Neuronal stem cell (in vitro differentiated cells): ENCODE results near the gene XAB2.
A peak's percentile ranks its signal among the peaks of the same experiment; 100 is the strongest.

Experiments used
- DNase-seq: peaks from one replicate; pipeline ENCODE4 v3.0.0-alpha.2; 2013; ENCODE audit warnings: low spot score
- H2AFZ ChIP-seq: one replicate; pipeline ENCODE4 v1.6.1; 2013; ENCODE audit warnings: mild to moderate bottlenecking, low read length, inconsistent platforms
- H2AK5ac ChIP-seq: 2 replicates; pipeline ENCODE4 v1.6.1; 2013; ENCODE audit warnings: low read depth, mild to moderate bottlenecking, inconsistent platforms, low read length, moderate library complexity, mixed read lengths
- H2BK120ac ChIP-seq: 2 replicates; pipeline ENCODE4 v1.6.1; 2013; ENCODE audit warnings: low read depth, mild to moderate bottlenecking, inconsistent platforms, low read length, moderate library complexity, mixed read lengths
- H2BK12ac ChIP-seq: one replicate; pipeline ENCODE4 v1.6.1; 2013; ENCODE audit warnings: low read length, inconsistent platforms
- H2BK15ac ChIP-seq: 2 replicates; pipeline ENCODE4 v1.6.1; 2013; ENCODE audit warnings: mild to moderate bottlenecking, low read length, inconsistent platforms, mixed read lengths
- H2BK5ac ChIP-seq: one replicate; pipeline ENCODE4 v1.6.1; 2013; ENCODE audit warnings: inconsistent platforms, mild to moderate bottlenecking, low read length, moderate library complexity
- H3K14ac ChIP-seq: one replicate; pipeline ENCODE4 v1.6.1; 2013; ENCODE audit warnings: low read length, inconsistent platforms
- H3K18ac ChIP-seq: 2 replicates; pipeline ENCODE4 v1.6.1; 2013; ENCODE audit warnings: low read length, inconsistent platforms
- H3K23ac ChIP-seq: 2 replicates; pipeline ENCODE4 v1.6.1; 2013; ENCODE audit warnings: low read depth, mild to moderate bottlenecking, mixed read lengths, low read length, inconsistent platforms; ENCODE audit not compliant: poor library complexity
- H3K27ac ChIP-seq: replicated peaks from 3 replicates; pipeline ENCODE4 v1.5.1; 2013; ENCODE audit warnings: low read length, inconsistent platforms
- H3K27me3 ChIP-seq, 3 experiments: 2 replicates each; pipeline ENCODE4 v1.6.1; 2013; ENCODE audit warnings: low read length in 3 of 3, mild to moderate bottlenecking in 2 of 3, inconsistent platforms in 1 of 3, low read depth in 1 of 3, mixed read lengths in 1 of 3, moderate library complexity in 1 of 3; ENCODE audit not compliant: control insufficient read depth in 3 of 3, insufficient read depth in 3 of 3
- H3K36me3 ChIP-seq, 2 donors: replicated peaks in 1 of 2; 2 replicates each; pipeline ENCODE4 v1.6.1; 2013; ENCODE audit warnings: low read length in 2 of 2; ENCODE audit not compliant: control insufficient read depth in 2 of 2, insufficient read depth in 2 of 2
- H3K4ac ChIP-seq: 2 replicates; pipeline ENCODE4 v1.6.1; 2013; ENCODE audit warnings: inconsistent platforms, mild to moderate bottlenecking, low read length, moderate library complexity
- H3K4me1 ChIP-seq, 2 donors: 1 replicate in 1 of 2; 2 replicates in 1 of 2; pipeline ENCODE4 v1.6.1; 2013; ENCODE audit warnings: low read length in 2 of 2, low read depth in 1 of 2; ENCODE audit not compliant: control insufficient read depth in 2 of 2, insufficient read depth in 1 of 2
- H3K4me2 ChIP-seq: one replicate; pipeline ENCODE4 v1.6.1; 2013; ENCODE audit warnings: mild to moderate bottlenecking, low read length, inconsistent platforms; ENCODE audit not compliant: insufficient read depth, poor library complexity, severe bottlenecking
- H3K4me3 ChIP-seq, 2 donors: 2 replicates each; pipeline ENCODE4 v1.5.1; 2013; ENCODE audit warnings: low read length in 2 of 2, mild to moderate bottlenecking in 2 of 2, inconsistent platforms in 1 of 2, moderate library complexity in 1 of 2
- H3K79me1 ChIP-seq: one replicate; pipeline ENCODE4 v1.6.1; 2013; ENCODE audit warnings: low read depth, mild to moderate bottlenecking, inconsistent platforms, low read length, moderate library complexity
- H3K9ac ChIP-seq: one replicate; pipeline ENCODE4 v1.6.1; 2013; ENCODE audit warnings: mild to moderate bottlenecking, low read depth, low read length, inconsistent platforms; ENCODE audit not compliant: poor library complexity
- H3K9me3 ChIP-seq, 2 donors: replicated peaks in 1 of 2; 2 replicates each; pipeline versions ENCODE3 to v1.6.1; 2013; ENCODE audit warnings: low read length in 2 of 2, mild to moderate bottlenecking in 2 of 2, inconsistent platforms in 1 of 2, low read depth in 1 of 2, mixed read lengths in 1 of 2, moderate library complexity in 1 of 2; ENCODE audit not compliant: control insufficient read depth in 2 of 2, insufficient read depth in 1 of 2
- H4K8ac ChIP-seq: one replicate; pipeline ENCODE4 v1.6.1; 2013; ENCODE audit warnings: low read depth, mild to moderate bottlenecking, inconsistent platforms, low read length, moderate library complexity
- H4K91ac ChIP-seq: one replicate; pipeline ENCODE4 v1.6.1; 2013; ENCODE audit warnings: low read length, low read depth, mild to moderate bottlenecking, inconsistent platforms; ENCODE audit not compliant: poor library complexity
- WGBS, 2 donors: extraction: QIAGEN DNeasy Blood & Tissue Kit; methylation state at CpG; one replicate each; pipeline ENCODE4 v1.1.7; 2013; ENCODE audit warnings: missing lambda C conversion rate in 2 of 2, mixed read lengths in 1 of 2; ENCODE audit not compliant: insufficient read length in 2 of 2, insufficient replicate concordance in 1 of 2; ENCODE audit errors: extremely low coverage in 2 of 2; 5-methylcytosine and 5-hydroxymethylcytosine counted together

The XAB2 gene

DNA sequence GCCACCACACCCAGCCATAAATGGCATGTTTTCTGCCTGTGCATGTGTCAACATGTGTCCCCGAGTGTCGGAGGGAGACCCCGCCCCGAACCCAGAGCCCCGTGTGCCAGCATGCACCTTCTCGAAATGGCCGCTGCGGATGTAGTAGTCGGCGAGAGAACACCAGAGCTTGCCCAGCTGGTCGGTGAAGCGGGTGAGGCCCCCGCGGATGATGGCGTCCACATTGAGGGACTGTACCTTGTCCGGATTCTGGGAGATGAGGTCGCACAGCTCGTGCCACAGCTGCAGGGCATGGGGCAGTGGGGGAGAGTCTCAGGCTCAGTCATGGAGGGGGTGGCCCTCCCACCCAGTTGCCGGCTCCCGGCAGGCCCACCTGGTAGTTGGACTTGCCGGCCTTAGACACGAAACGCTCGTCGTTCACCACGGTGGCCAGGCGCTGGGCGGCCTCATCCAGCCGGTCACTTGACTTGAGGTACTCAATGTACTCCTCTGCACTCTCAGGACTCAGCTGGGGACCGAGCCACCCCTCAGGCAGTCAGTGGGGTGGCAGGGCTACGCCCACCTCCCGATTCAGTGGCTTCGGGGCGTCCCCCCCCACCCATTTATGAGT lies 3.5 kb downstream of the XAB2 start:
- no peak overlapping the region for H2AK5ac ChIP-seq
- H3K27me3 ChIP-seq, result no peaks in the 10 kb centered on the region
- no peaks in the 10 kb centered on the region for H3K9me3 ChIP-seq
- WGBS, 2 donors, result no CpG with 5 or more reads among the region's 34 CpGs
- peaks cover 29 to 59% of the 10 kb centered on the region in 2 donors for H3K36me3 ChIP-seq
- no peak overlapping the region for H2BK15ac ChIP-seq
- no peak overlapping the region for H3K4me3 ChIP-seq
- H4K8ac ChIP-seq, result no peak overlapping the region
- H4K91ac ChIP-seq, result no peak overlapping the region
- H3K4me2 ChIP-seq, result no peak overlapping the region
- no peak overlapping the region for H3K9ac ChIP-seq
- no peak overlapping the region for H2AFZ ChIP-seq
- H3K4me1 ChIP-seq, result peaks cover 8 to 12% of the 10 kb centered on the region in 2 donors
- no peak overlapping the region for H2BK12ac ChIP-seq
- H3K14ac ChIP-seq, result no peak overlapping the region
- peak overlapping the region; percentile 55 for H3K23ac ChIP-seq
- H2BK120ac ChIP-seq, result no peak overlapping the region
- no peak overlapping the region for H3K27ac ChIP-seq
- no peak for DNase-seq
- peak overlapping the region; percentile 75 for H2BK5ac ChIP-seq
- no peak overlapping the region for H3K18ac ChIP-seq
- peaks cover 38% of the 10 kb centered on the region for H3K79me1 ChIP-seq
- H3K4ac ChIP-seq, result no peak overlapping the region

DNA sequence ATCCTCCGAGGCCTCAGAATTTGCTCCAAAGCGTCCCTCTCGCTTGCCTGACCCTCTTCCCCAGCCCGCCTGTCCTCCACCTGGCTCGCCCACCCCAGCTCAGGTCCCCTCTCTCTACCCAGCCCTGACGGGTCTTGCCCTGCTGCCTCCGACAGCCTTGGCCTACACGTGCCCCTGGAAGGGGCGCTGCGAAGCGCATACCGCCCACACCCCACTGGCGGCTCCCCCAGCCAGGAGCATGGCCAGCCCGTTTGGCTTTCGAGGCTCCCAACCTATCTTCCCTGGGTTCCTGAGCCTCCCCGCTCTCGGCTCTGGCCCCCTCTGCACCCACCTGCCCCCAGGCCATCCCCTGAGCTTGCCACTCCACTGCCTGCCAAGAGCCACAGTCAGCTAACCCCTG lies 4.5 kb downstream of the XAB2 start:
- H3K36me3 ChIP-seq, result peaks cover 38 to 69% of the 10 kb centered on the region in 2 donors
- no peak overlapping the region for H3K18ac ChIP-seq
- H2BK12ac ChIP-seq, result no peak overlapping the region
- H3K9me3 ChIP-seq, result no peaks in the 10 kb centered on the region
- no peak overlapping the region for H3K9ac ChIP-seq
- no peak overlapping the region for H3K14ac ChIP-seq
- no peak overlapping the region for H3K4ac ChIP-seq
- no peak overlapping the region for H4K91ac ChIP-seq
- H3K27ac ChIP-seq, result no peak overlapping the region
- H3K23ac ChIP-seq, result no peak overlapping the region
- no peak overlapping the region for H3K4me2 ChIP-seq
- no peak overlapping the region for H2AFZ ChIP-seq
- WGBS, 2 donors, result no CpG with 5 or more reads among the region's 17 CpGs
- no peak overlapping the region for H4K8ac ChIP-seq
- peaks cover 35% of the 10 kb centered on the region for H3K79me1 ChIP-seq
- H2BK120ac ChIP-seq, result no peak overlapping the region
- DNase-seq, result no peak
- no peak overlapping the region for H2AK5ac ChIP-seq
- no peak overlapping the region for H2BK5ac ChIP-seq
- no peaks in the 10 kb centered on the region for H3K27me3 ChIP-seq
- H3K4me1 ChIP-seq, result peaks cover 7 to 8% of the 10 kb centered on the region in 2 donors
- H2BK15ac ChIP-seq, result no peak overlapping the region
- H3K4me3 ChIP-seq, result no peak overlapping the region

DNA sequence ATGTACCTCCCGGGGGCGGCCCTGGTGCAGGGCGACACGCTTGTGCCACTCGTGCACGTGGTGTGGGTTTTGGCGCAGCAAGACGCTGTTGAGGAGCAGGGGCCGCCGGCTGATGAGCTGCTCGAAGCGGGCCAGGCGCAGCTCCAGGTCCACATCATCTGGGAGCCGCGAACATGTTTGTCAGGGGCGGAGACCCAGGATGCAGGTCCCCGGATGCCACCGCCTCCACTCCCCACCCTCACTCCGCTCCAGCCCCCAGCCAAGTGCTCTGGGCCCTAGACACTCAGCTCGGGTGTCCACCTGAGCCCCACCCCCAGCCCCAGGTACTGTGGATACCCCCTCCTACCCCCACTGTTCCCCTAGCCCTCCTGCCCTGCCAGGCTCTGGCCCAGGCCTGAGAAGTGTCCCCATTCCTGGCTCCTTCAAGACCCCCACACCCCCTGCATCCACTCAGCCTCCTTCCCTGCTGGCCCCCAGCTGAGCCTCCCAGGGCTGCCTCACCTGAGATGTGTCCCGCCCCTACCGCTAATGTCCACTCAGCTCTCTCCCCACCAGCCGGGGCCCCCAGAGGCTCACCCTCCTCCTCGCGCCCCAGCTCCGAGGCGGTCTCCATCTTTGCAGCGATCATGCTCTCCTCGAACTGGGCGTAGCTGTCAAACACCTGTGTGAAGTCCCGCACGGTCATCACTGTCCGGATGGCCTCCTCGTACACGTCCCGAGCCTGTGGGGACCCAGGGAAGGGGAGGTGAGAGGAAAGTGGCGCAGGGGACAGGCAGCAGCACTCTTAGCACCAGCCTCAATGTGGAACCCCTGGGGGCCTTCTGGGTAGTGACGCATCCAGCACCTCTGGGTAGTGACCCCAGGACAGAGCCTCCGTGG lies 5.4 kb downstream of the XAB2 start:
- Histone ChIP-seq H3K79me1 (peaks cover 30% of the 10 kb centered on the region), H2BK12ac (no peak overlapping the region), H4K8ac (no peak overlapping the region), H3K23ac (no peak overlapping the region), H3K4me3 (no peak overlapping the region), H2BK120ac (no peak overlapping the region), H4K91ac (no peak overlapping the region), H3K36me3 (peaks cover 42 to 73% of the 10 kb centered on the region in 2 donors), H3K4me2 (no peak overlapping the region), H2BK5ac (no peak overlapping the region), H3K4ac (no peak overlapping the region), H3K9ac (no peak overlapping the region), H3K18ac (no peak overlapping the region), H3K27ac (no peak overlapping the region), H2BK15ac (no peak overlapping the region), H3K27me3 (no peaks in the 10 kb centered on the region), H2AK5ac (no peak overlapping the region), H3K9me3 (no peaks in the 10 kb centered on the region), H3K4me1 (peaks cover 7 to 8% of the 10 kb centered on the region in 2 donors), H2AFZ (no peak overlapping the region), H3K14ac (no peak overlapping the region)
- DNase-seq, result no peak
- WGBS, 2 donors, result no CpG with 5 or more reads among the region's 39 CpGs

DNA sequence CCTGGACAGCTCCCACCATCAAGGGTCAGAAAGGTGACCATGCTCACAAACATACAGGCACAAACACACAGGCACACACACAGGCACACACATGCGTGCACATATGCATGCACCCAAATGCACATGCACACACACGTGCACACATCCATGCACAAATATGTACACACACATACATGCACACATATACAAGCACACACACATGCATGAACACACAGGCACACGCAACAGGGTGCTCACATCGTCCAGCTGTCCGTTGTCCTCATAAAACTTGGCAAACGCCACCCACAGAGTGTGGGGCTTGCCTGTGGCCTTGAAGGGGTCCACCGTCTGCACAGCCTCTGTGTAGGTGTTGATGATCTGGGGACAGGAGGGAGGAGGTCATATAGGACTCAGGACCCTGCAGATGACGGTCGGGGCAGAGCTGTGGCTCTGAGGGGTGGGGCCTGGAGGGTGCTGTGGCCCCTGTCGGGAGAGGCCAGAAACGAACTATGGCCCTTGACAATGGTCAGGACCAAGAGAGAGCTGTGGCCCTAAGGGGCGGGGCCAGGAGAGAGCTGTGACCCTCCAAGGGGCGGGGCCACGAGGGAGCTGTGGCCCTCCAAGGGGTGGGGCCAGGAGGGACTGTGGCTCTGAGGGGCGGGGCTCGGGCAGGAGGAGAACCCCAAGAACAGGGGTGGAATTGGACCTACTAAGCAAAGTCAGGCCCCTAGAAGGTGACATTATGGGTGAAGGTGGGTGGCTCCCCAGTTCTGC lies 6.2 kb downstream of the XAB2 start:
- Histone ChIP-seq H4K91ac (no peak overlapping the region), H2BK12ac (no peak overlapping the region), H3K14ac (no peak overlapping the region), H2BK15ac (no peak overlapping the region), H3K9me3 (no peaks in the 10 kb centered on the region), H3K4me3 (peak overlapping the region in 1 of 2 donors; percentile 65), H3K79me1 (peaks cover 27% of the 10 kb centered on the region), H3K4me2 (no peak overlapping the region), H3K18ac (no peak overlapping the region), H3K27me3 (no peaks in the 10 kb centered on the region), H3K36me3 (peaks cover 46 to 82% of the 10 kb centered on the region in 2 donors), H2BK5ac (no peak overlapping the region), H4K8ac (no peak overlapping the region), H2AFZ (no peak overlapping the region), H3K27ac (no peak overlapping the region), H3K23ac (no peak overlapping the region), H2AK5ac (no peak overlapping the region), H3K4me1 (peaks cover under 1 to 1% of the 10 kb centered on the region in 2 donors), H3K9ac (no peak overlapping the region), H2BK120ac (no peak overlapping the region), H3K4ac (no peak overlapping the region)
- DNase-seq, result no peak
- no CpG with 5 or more reads among the region's 16 CpGs for WGBS, 2 donors
